Esophagus squamous epithelium (tissue), 5 donors: ENCODE data around the gene FIBP. TPM values are rescaled to one million over a fixed set of nuclear protein-coding genes. Genes with fewer than 3 reads are reported as not detected.

ENCODE experiments used
- DNase-seq: peaks from one replicate; lab custom pipeline; 2025; lab: John Stamatoyannopoulos, UW
- H3K27ac ChIP-seq, 4 donors: fragments of 200-600 bp; sonication (generic); one replicate each; pipeline ENCODE4 v1.5.1; 2016 to 2019; ENCODE audit warnings: mild to moderate bottlenecking in 1 of 4
- H3K27me3 ChIP-seq, 4 donors: fragments of 200-600 bp; sonication (generic); 1 replicate in 3 of 4; 2 replicates in 1 of 4; pipeline versions ENCODE4 v1.5.1 to v1.6.0; 2017 to 2021; ENCODE audit warnings: antibody characterized with exemption in 1 of 4
- H3K36me3 ChIP-seq, 3 donors: fragments of 200-600 bp; sonication (generic); one replicate each; pipeline ENCODE4 v1.5.1; 2016 to 2019
- H3K4me1 ChIP-seq, 3 donors: fragments of 200-600 bp; sonication (generic); one replicate each; pipeline ENCODE4 v1.5.1; 2017 to 2019
- H3K4me3 ChIP-seq, 4 donors: fragments of 200-600 bp; sonication (generic); 1 replicate in 3 of 4; 2 replicates in 1 of 4; pipeline ENCODE4 v1.5.1; 2016 to 2019; ENCODE audit warnings: mild to moderate bottlenecking in 2 of 4, moderate library complexity in 1 of 4
- H3K9me3 ChIP-seq, 3 donors: fragments of 200-600 bp; sonication (generic); one replicate each; pipeline ENCODE4 v1.5.1; 2016 to 2019
- POLR2A ChIP-seq, 4 donors: fragments of 450-650 bp; IDR thresholded peaks; one replicate each; pipeline ENCODE4 v1.6.1; 2017; ENCODE audit warnings: antibody characterized with exemption in 4 of 4, mild to moderate bottlenecking in 4 of 4, moderate library complexity in 3 of 4
- WGBS, 2 donors: methylation state at CpG; one replicate each; pipeline ENCODE4 v1.1.5; 2018; 5-methylcytosine and 5-hydroxymethylcytosine counted together
- intact Hi-C: fragments of 100-400 bp; cut with DNase I; formaldehyde crosslinking; loops from one replicate; pipeline ENCODE4 v1.15.0; 2022
- total RNA-seq, 4 donors: library from RNA; depleted of rRNA; stranded (reverse); fragments of >200 nt; gene quantifications; one replicate each; pipeline ENCODE4 v1.1.0, GENCODE V29; 2016
- TF ChIP-seq, protein P1 (sequence below), 6 experiments: fragments of 450-650 bp in 4 of 6; fragments of 200-600 bp in 2 of 6; sonication (generic) in 2 of 6; IDR thresholded peaks; one replicate each; pipeline ENCODE4 v1.5.1; 2016 to 2019; ENCODE audit warnings: antibody characterized with exemption in 6 of 6, mild to moderate bottlenecking in 4 of 6, moderate library complexity in 4 of 6
- donor health status: DM: yes; HTN: yes; CAD: no.

FIBP gene
- total RNA-seq, 4 donors from 2014 or later, result 35.7 to 60.1 (median 38.4) TPM

DNA sequence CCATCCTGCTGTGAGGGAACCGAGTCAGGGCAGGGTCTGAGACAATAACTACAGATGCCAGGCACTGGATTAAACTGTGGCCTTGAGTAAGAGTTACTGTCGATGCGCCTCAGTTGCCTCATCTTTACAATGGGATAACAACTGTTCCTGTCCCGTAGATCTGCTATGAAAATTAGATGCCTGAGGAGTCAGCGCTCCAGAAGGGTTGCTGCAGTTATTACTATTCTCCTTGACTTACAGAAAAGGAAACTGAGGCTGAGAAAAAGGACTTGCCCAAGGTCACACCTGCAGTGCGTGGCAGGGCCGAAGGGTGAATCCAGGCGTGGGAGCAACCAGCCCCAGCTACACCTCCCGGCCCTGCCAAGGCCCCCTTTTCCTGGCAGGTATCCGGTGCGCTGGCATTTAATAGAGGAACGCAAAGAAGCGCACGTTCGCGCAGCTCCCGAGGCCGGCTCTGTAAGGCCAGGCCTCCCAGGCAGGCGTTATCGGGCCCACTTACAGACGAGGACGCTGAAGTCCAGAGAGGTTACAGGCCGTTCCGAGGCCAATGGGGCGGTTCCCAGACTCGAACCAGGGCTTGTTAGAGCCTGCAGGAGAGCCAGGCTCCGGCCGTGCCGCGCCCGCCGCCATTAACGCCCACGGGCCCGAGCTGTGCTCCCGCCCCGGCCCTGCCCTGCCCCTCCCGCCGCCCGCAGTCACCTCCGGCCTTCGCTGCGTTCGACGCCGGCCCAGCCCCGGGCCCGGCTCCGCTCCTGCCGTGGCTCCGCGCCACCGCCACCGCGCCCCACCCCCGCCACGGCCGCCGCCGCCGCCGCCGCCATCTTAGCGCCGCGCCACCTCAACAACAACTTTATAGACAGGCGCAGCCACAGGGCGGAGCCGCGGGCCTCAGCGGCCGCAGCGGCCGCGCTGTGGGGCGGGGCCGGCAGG lies 30.2 kb upstream of the FIBP start, which contains the start of gene C11orf68:
TSS of gene C11orf68 (minus strand) at position 852 of the 930 bp plus-strand sequence. CDS start at position 821, 31 bp downstream.
- Histone ChIP-seq H3K27ac (peak within 1 kb of the TSS; percentile 94 to 99 (median 98)), H3K27me3 (no peaks in the 10 kb centered on the region), H3K9me3 (no peaks in the 10 kb centered on the region), H3K4me1 (peaks cover 50 to 84% (median 50%) of the 10 kb centered on the region in 3 donors), H3K36me3 (peaks cover 0 to 36% (median 0%) of the 10 kb centered on the region in 3 donors), H3K4me3 (peak within 1 kb of the TSS; percentile 89 to 98 (median 94))
- TF ChIP-seq, protein P1, sequence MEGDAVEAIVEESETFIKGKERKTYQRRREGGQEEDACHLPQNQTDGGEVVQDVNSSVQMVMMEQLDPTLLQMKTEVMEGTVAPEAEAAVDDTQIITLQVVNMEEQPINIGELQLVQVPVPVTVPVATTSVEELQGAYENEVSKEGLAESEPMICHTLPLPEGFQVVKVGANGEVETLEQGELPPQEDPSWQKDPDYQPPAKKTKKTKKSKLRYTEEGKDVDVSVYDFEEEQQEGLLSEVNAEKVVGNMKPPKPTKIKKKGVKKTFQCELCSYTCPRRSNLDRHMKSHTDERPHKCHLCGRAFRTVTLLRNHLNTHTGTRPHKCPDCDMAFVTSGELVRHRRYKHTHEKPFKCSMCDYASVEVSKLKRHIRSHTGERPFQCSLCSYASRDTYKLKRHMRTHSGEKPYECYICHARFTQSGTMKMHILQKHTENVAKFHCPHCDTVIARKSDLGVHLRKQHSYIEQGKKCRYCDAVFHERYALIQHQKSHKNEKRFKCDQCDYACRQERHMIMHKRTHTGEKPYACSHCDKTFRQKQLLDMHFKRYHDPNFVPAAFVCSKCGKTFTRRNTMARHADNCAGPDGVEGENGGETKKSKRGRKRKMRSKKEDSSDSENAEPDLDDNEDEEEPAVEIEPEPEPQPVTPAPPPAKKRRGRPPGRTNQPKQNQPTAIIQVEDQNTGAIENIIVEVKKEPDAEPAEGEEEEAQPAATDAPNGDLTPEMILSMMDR (IDR thresholded peaks at IDR 0.05), result peak in 1 of 6 experiments; percentile 6
- peak in 1 of 4 donors; percentile 11 for TF ChIP-seq POLR2A (IDR thresholded peaks at IDR 0.05)
- no peak for DNase-seq
- 19 to 21% methylated on average over 9 to 10 of the region's 77 CpGs for WGBS, 2 donors
- intact Hi-C loops, result no loop called here

DNA sequence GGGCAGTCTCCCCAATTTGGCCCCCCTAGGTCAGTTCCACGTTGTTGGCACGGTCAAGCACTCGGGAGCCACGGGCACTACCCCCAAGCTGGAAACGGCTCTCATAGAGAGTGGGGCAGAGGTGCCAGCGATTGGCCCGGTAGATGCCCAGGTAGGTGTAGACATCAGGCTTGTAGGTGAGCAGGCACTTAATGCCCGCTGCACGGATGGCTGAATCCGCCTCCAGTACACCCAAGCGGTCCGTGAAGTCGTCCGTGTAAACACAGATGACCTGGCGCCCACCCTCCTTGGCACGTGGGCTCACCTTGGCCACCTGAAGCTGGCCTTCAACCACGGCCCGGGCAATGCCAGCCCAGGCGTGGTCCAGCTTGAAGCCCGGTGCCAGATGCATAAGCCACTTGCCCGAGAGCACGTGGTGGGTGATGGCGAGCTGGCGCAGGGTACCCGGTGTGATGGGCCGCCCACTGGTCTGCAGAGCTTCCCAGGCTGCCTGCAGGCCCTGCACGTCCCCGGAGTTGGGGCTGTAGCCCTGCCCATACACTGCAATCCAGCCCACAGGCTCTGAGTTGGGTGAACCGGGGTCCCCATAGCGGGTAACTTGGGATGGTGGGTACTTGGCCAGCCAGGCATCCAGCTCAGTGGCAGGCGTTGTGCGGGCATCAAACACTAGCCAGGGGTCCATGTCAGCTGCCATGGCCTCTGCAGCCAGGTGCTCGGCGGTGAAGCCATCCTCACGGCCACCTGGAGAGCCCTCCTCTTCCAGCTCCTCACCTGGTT lies 29.4 kb upstream of the FIBP start:
- H3K36me3 ChIP-seq, result peaks cover 0 to 28% (median 0%) of the 10 kb centered on the region in 3 donors
- WGBS, 2 donors, result 72 to 74% methylated on average over 5 to 19 of the region's 35 CpGs
- intact Hi-C loops, result no loop called here
- no peaks in the 10 kb centered on the region for H3K9me3 ChIP-seq
- no peaks in the 10 kb centered on the region for H3K27me3 ChIP-seq
- no peak for DNase-seq
- H3K27ac ChIP-seq, result peak overlapping the region; percentile 94 to 99 (median 98)
- peaks cover 57 to 85% (median 57%) of the 10 kb centered on the region in 3 donors for H3K4me1 ChIP-seq
- TF ChIP-seq, protein P1 (IDR thresholded peaks at IDR 0.05), result no peak
- no peak for TF ChIP-seq POLR2A (IDR thresholded peaks at IDR 0.05)
- H3K4me3 ChIP-seq, result peak overlapping the region; percentile 74 to 98 (median 90)

DNA sequence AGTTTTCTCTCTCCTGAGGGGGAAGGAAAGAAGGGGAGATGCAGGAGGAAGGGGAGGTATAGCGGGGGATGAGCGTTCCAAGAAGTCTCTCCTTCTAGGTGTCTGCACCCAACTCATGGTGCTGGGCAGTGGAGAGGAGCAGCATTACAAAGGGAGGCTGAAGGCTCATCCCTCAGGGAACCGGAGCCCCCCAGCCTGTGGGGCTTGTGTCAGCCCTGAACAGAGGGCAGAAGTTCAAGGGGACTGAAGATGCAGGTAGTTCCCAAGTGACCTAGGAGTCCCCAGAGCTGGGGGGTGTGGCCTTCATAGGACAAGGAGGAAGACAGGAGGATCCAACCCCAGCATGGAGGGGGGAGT lies 28.8 kb upstream of the FIBP start:
- Histone ChIP-seq H3K27me3 (no peaks in the 10 kb centered on the region), H3K4me3 (peak overlapping the region in 2 of 4 donors; percentile 89 to 98), H3K4me1 (peaks cover 63 to 85% (median 63%) of the 10 kb centered on the region in 3 donors), H3K36me3 (peaks cover 0 to 22% (median 0%) of the 10 kb centered on the region in 3 donors), H3K27ac (peak overlapping the region; percentile 94 to 99 (median 98)), H3K9me3 (no peaks in the 10 kb centered on the region)
- no peak for TF ChIP-seq POLR2A (IDR thresholded peaks at IDR 0.05)
- TF ChIP-seq, protein P1 (IDR thresholded peaks at IDR 0.05), result no peak
- no peak for DNase-seq
- 83% methylated on average over 2 of the region's 3 CpGs; no CpG with 5 or more reads in 1 of the 2 donors for WGBS, 2 donors
- intact Hi-C loops, result no loop called here

DNA sequence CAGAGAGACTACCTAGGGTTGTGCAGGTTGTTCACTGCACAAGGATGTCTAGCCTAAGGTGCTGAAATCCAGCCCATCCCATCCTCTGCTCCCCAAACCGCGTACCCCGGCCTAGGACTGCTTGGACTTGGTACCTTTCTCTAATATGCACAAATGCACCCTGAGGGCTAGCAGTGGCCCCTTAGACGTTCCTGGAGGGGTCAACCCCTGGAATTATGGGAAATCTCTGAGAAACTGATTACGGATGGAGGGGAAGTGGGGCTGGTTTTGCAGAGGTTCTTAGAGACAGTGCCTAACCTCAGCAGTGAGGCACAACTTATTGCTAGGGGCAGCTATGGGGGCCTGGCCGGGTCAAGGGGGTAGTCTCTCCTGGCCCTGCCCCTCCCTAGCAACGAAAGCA lies 28.1 kb upstream of the FIBP start:
- peaks cover 65 to 86% (median 70%) of the 10 kb centered on the region in 3 donors for H3K4me1 ChIP-seq
- peaks cover 0 to 16% (median 0%) of the 10 kb centered on the region in 3 donors for H3K36me3 ChIP-seq
- no peak for DNase-seq
- intact Hi-C loops, result no loop called here
- H3K27me3 ChIP-seq, result no peaks in the 10 kb centered on the region
- H3K4me3 ChIP-seq, result peak overlapping the region in 2 of 4 donors; percentile 1 to 98
- TF ChIP-seq POLR2A (IDR thresholded peaks at IDR 0.05), result no peak
- TF ChIP-seq, protein P1 (IDR thresholded peaks at IDR 0.05), result no peak
- 48 to 80% methylated on average over 3 of the region's 7 CpGs for WGBS, 2 donors
- peak overlapping the region; percentile 94 to 99 (median 98) for H3K27ac ChIP-seq
- H3K9me3 ChIP-seq, result no peaks in the 10 kb centered on the region
